KOPT-K1 (cell line): Measurements from ENCODE around the gene OR11H12.
"Not testable (repeated sequence)": the region's sequence is repeated elsewhere in the genome, so short reads cannot be mapped to it uniquely, and the experiment has no call there.

Source experiments
- H3K27ac ChIP-seq: fragments of 200-600 bp; sonication (generic); 2 replicates; pipeline ENCODE4 v1.5.1; 2016; ENCODE audit warnings: antibody characterized with exemption, mild to moderate bottlenecking, low read depth, low read length; ENCODE audit not compliant: poor library complexity, severe bottlenecking
- H3K36me3 ChIP-seq: fragments of 200-600 bp; sonication (generic); 2 replicates; pipeline ENCODE4 v1.5.1; 2017; ENCODE audit warnings: antibody characterized with exemption, mild to moderate bottlenecking, low read length, moderate library complexity; ENCODE audit not compliant: insufficient read depth
- H3K9me3 ChIP-seq: fragments of 200-600 bp; sonication (generic); 2 replicates; pipeline ENCODE4 v1.5.1; 2017; ENCODE audit warnings: antibody characterized with exemption, low read length, mild to moderate bottlenecking; ENCODE audit not compliant: insufficient read depth, poor library complexity, severe bottlenecking

The OR11H12 gene, protein sequence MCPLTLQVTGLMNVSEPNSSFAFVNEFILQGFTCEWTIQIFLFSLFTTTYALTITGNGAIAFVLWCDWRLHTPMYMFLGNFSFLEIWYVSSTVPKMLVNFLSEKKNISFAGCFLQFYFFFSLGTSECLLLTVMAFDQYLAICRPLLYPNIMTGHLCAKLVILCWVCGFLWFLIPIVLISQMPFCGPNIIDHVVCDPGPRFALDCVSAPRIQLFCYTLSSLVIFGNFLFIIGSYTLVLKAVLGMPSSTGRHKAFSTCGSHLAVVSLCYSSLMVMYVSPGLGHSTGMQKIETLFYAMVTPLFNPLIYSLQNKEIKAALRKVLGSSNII

DNA sequence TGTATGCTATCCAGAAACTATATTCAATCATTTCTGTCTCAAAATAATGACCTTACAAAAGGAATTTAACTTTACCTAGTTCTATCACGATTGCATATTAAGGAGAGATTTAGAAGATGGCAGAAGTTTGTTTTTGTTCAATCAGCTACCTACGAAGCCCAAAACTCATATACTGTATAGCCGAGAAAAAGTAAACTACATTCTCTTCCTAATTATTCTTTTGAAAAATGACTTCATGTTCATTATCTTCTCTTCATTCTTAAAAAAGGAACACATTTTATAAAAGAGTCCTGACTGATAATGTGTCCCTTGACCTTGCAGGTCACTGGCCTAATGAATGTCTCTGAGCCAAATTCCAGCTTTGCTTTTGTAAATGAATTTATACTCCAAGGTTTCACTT is at the start of gene OR11H12:
OR11H12 (plus strand) TSS at position 301 of the 400 bp plus-strand sequence; CDS start at position 301, 0 bp downstream.
- not testable (repeated sequence) for H3K9me3 ChIP-seq, H3K27ac ChIP-seq, H3K36me3 ChIP-seq

DNA sequence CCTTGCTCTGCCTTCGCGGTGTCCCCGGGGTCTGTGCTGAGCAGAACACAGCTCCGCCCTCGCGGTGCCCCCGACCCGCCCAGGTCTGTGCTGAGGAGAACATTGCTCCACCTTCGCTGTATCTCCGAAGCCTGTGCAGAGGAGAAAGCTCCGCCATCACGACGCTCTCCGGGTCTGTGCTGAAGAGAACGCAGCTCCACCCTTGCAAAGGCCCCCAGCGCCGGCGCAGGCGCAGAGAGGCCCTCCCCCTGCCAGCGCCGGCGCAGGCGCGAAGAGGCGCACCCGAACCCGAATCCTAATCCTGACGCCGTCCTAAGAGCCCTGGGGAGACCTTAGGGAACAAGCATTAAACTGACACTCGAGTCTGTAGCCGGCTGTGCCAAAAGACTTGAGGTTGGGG is 18.0 kb upstream of the OR11H12 start:
- H3K27ac ChIP-seq, H3K9me3 ChIP-seq, H3K36me3 ChIP-seq: not testable (repeated sequence)

DNA sequence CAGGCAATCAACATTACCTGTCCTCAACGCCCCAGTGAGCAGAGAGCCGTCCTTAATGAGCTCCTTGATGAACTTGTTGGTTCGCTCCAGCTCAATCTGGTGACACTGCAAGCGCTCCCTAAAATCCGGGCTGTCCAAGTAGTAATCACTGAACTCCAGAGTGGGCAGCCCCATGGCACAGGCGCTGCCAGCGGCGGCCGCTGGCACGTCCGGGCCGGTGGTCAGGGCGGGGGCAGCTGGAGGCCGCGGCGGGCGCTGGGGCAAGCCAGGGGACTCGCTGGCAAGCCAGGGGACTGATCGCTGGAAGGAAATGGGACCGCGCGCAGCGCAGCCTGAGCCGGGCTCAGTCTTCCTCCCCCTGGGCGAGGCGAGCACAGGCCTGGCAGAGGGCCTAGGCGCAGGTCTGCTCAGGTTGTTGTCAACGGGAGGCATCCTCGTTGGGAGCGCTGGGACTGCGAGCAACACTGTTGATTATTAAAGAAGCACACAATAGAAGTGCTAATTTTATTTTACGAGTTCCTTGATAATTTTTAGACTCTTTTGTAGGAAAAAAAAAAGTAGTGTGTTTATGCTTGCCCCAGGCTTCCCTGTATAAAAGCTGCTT is 25.8 kb downstream of the OR11H12 start:
- not testable (repeated sequence) for H3K36me3 ChIP-seq, H3K9me3 ChIP-seq, H3K27ac ChIP-seq

DNA sequence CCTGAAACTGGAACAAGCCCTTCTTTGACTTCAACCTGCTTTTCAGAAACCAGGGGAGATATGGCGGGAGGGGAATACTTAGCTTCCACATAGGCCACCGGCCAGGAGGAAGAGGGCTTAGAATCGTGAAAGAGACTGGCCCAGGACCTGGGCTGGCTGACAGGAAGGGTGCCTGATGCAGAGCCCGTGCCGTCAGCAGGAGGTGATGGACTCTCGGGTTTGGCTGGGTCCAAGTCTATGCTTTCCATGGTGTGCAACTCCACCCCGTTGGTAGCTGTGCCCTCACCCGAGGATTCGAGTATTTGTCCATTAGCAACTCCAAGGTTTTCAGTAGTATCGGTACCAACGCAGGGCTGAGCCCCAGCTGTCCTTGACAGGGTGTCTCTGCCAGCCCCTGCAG is 35.1 kb downstream of the OR11H12 start:
- not testable (repeated sequence) for H3K36me3 ChIP-seq, H3K27ac ChIP-seq

DNA sequence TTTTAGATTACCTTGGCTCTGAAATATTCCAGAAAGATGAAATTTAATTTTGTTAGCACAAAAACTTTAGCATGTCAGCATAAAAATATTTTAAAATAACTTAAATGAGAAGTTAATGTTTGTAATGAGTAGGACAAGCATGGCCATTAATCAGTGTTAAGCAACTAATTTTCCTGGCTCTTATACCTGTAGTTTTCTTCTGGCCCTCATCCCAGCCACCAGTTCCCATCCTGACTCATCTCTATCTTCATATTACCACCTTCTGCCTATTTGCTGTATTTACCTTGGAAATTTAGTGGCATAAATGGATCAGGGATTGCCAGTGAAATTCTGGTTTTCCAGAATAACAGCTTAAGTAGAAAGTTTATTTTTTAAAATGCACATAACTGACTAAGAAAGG is 37.1 kb downstream of the OR11H12 start:
- H3K36me3 ChIP-seq, H3K9me3 ChIP-seq, H3K27ac ChIP-seq: not testable (repeated sequence)

More for the DNA sequence above, 35.1 kb downstream of the OR11H12 start:
- H3K9me3 ChIP-seq: not testable (repeated sequence)

DNA sequence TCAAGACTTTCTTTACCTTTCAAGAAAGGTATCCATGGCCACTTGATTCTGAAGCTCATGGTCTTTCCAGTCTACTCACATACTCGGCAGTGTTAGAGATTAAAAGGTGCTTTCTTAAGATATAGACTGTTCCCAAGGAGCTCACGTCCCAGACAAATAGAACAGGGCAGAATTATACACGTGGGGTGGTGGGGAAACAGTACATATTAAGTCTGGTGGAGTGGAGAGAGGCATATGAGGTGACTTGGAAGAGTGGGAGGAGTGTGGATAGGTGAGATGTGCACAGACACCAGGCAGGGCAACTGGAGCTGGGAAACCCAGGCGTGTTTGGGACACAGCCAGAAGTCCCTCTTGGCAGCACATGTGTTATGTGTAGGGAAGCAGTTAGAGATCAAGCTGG is 37.9 kb downstream of the OR11H12 start:
- H3K27ac ChIP-seq, H3K36me3 ChIP-seq, H3K9me3 ChIP-seq: not testable (repeated sequence)

DNA sequence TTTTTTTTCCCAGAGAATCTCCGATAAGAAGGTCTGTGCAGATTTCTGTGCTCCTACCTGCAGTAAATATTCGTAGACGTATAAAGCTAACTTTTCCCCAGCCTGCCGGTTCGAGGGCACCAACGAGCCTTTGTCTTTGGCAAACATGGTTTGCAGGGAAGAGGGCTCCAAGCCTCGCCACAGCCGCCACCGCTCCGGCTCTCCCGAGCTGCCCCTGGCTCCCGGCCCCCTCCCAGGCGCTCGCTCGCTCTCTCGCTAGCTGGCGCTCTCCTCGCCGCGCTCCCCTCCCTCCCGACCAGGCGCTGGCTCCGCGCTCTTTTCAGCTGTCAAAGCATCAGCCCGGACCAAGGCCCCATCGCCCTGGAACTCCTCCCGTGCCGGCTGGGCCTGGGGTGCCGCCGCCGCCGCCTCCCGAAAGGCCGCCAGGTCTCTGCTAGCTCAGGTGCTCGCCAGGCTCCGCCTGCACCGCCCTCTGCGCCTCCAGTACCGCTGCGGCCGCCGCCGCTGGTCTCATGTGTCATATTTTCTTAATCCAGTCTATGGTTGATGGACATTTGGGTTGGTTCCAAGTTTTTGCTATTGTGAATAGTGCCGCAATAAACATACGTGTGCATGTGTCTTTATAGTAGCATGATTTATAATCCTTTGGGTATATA is 45.3 kb downstream of the OR11H12 start:
- H3K27ac ChIP-seq, H3K9me3 ChIP-seq, H3K36me3 ChIP-seq: not testable (repeated sequence)
